T-helper 2 cell treated with Interferon-gamma antibody and Interleukin-4, amounts not matched to agents 5 μg/mL and 100 μg/mL, for 36 hours (primary cell): Measurements from ENCODE around the gene DDX24.

ENCODE experiments used
- DNase-seq: peaks from one replicate; pipeline ENCODE4 v3.0.0; 2021; ENCODE audit warnings: low spot score
- H3K27ac Mint-ChIP-seq: one replicate; pipeline ENCODE4 v1.8.0; 2021; ENCODE audit warnings: mild to moderate bottlenecking, mixed read lengths
- H3K27me3 Mint-ChIP-seq: one replicate; pipeline ENCODE4 v1.8.0; 2021; ENCODE audit warnings: low read depth, mixed read lengths
- H3K36me3 Mint-ChIP-seq: one replicate; pipeline ENCODE4 v1.8.0; 2021; ENCODE audit warnings: low read depth, mixed read lengths
- H3K4me1 Mint-ChIP-seq: one replicate; pipeline ENCODE4 v1.8.0; 2021; ENCODE audit warnings: low read depth, mixed read lengths
- H3K4me3 Mint-ChIP-seq: one replicate; pipeline ENCODE4 v1.8.0; 2022; ENCODE audit warnings: mild to moderate bottlenecking, moderate library complexity, mixed read lengths
- H3K9me3 Mint-ChIP-seq: one replicate; pipeline ENCODE4 v1.8.0; 2021; ENCODE audit warnings: mixed read lengths

Gene DDX24

DNA sequence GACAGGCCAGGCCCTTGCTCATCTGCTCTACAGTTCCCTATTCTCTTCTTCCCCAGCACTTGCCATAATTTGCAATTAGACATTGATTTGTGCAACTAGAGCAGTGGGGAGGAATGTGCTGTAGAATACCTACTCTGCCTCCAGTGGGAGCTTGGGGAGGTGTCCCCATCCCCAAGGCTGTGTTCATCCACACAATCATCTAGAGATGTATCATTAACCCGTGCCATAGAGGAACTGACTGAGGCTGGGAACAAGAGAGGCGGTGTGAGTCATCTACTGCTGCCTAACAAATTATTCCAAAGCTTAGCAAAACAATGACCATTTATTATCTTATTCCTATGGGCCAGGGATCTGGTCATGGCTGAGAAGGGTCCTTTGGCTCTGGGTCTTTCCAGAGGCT lies 60.0 kb downstream of the DDX24 start:
- peaks cover 10% of the 10 kb centered on the region for H3K27me3 Mint-ChIP-seq
- no peak for DNase-seq
- no peaks in the 10 kb centered on the region for H3K9me3 Mint-ChIP-seq
- peak overlapping the region; percentile 79 for H3K27ac Mint-ChIP-seq
- H3K4me3 Mint-ChIP-seq = no peak overlapping the region
- no peaks in the 10 kb centered on the region for H3K36me3 Mint-ChIP-seq
- H3K4me1 Mint-ChIP-seq = peaks cover 36% of the 10 kb centered on the region

DNA sequence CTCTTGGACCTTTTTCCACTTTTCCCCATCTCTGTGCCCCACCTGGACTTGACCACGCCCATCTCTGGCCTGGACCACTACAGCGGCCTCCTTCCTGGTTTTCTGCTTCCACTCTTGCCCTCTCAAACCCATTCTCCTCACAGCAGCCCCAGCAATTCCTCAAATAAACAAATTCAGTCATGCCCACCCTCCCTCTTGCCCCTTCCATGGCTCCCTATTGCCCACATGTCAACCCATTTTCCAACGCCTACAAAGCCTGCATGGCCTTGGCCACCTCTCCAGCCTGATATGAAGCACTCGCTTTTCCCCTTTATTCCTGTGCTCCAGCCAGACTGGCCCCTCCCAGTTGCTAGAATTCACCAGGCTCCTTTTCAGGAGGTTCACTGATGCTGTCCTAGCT lies 60.7 kb downstream of the DDX24 start:
- H3K27me3 Mint-ChIP-seq = peaks cover 13% of the 10 kb centered on the region
- DNase-seq = no peak
- no peaks in the 10 kb centered on the region for H3K9me3 Mint-ChIP-seq
- H3K4me1 Mint-ChIP-seq = peaks cover 34% of the 10 kb centered on the region
- H3K36me3 Mint-ChIP-seq = no peaks in the 10 kb centered on the region
- H3K27ac Mint-ChIP-seq = peak overlapping the region; percentile 55
- H3K4me3 Mint-ChIP-seq = no peak overlapping the region

DNA sequence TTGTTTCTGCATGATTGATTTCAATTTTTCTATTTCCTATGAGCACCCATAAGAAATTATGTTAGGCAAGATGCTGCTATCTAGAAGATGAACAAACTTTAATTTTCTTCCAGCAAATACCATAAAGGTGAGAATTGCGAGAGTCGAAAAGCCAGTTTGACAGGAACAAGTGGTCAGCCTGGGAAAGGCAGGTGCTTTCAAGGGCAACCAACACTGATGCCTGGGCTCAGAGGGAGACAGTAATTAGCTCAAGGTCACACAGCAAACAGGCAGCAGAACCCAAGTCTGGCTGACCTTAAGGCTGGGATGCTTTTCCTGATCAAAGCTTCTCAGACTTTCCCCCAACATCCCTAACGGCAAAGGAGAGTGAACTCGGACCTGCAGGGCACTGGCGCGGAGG lies 61.7 kb downstream of the DDX24 start:
- no peak overlapping the region for H3K27ac Mint-ChIP-seq

DNA sequence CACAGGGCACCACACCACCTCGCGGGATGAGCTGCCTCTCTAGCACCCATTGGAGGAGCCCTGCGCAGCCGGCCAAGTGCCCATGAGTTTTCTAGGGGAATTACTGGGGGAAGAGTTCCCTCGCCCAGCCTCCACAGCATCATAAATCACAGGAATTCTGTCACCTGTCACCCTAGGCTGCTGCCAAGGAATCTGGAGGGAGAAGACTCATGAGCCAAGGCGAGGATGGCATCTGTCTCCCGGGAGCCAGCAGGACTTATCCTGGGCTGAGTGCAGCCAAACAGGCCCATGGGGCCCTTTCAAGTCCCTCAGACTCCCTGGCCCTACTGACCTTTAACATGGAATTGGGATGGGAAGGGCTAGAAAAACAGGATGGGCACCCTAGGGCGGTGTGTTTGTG lies 62.7 kb downstream of the DDX24 start:
- H3K9me3 Mint-ChIP-seq = no peaks in the 10 kb centered on the region
- DNase-seq = no peak
- H3K27ac Mint-ChIP-seq = no peak overlapping the region
- peaks cover 16% of the 10 kb centered on the region for H3K27me3 Mint-ChIP-seq
- H3K4me1 Mint-ChIP-seq = peaks cover 34% of the 10 kb centered on the region
- H3K4me3 Mint-ChIP-seq = no peak overlapping the region
- H3K36me3 Mint-ChIP-seq = no peaks in the 10 kb centered on the region

More for the DNA sequence above, 61.7 kb downstream of the DDX24 start:
- Mint-ChIP-seq H3K27me3 (peaks cover 16% of the 10 kb centered on the region), H3K36me3 (no peaks in the 10 kb centered on the region), H3K4me1 (peaks cover 34% of the 10 kb centered on the region), H3K4me3 (no peak overlapping the region), H3K9me3 (no peaks in the 10 kb centered on the region)
- DNase-seq = no peak

DNA sequence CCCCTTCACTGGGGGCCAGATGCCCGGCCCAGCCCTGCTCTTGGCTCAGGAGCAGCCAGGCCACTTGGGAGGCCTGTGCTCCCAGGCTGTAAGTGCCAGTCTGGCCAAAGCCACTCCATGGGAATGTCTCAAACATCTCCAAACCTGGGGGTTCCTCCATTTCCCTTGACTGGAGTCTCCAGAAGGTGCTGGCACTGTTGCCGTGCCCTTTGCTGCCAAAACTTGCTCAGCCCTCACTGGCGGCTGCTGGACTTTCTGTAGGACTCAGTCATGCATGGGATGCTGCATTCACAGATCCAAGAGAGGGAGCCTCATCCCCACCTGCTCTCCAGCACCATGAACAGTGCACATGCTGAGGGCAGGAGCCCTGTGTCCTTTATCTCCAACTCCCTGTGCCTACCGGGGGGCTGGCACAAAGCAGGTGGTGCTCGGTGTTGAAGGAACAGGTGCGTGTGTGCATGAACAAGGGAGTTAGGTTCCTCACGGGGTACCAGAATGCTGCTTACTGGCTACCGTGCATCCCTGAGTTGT lies 64.5 kb downstream of the DDX24 start:
- Mint-ChIP-seq H3K27ac (no peak overlapping the region), H3K36me3 (no peaks in the 10 kb centered on the region), H3K9me3 (no peaks in the 10 kb centered on the region), H3K4me1 (peaks cover 25% of the 10 kb centered on the region), H3K27me3 (peaks cover 16% of the 10 kb centered on the region), H3K4me3 (no peak overlapping the region)
- DNase-seq = no peak

DNA sequence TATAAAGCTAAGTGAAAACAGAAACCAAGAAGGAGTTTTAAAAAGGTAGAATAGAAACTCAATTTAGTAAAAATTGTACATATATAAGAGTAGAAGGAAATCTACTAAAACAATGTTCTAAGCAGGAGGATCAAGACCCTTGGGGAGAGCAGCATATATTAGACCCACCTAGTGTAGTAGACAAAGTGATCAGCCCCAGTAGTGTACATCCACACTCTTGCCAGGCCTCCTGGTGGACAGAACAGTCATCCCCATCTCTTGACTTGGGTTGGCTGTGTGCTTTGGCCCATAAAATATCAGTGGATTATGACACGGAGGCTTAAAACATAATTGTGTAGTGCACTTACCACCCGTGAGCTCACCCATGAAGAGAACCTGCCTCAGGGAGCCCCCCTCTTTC lies 65.8 kb downstream of the DDX24 start:
- Mint-ChIP-seq H3K27me3 (peaks cover 12% of the 10 kb centered on the region), H3K4me3 (no peak overlapping the region), H3K36me3 (no peaks in the 10 kb centered on the region), H3K9me3 (no peaks in the 10 kb centered on the region), H3K27ac (no peak overlapping the region), H3K4me1 (peaks cover 24% of the 10 kb centered on the region)
- DNase-seq = no peak

DNA sequence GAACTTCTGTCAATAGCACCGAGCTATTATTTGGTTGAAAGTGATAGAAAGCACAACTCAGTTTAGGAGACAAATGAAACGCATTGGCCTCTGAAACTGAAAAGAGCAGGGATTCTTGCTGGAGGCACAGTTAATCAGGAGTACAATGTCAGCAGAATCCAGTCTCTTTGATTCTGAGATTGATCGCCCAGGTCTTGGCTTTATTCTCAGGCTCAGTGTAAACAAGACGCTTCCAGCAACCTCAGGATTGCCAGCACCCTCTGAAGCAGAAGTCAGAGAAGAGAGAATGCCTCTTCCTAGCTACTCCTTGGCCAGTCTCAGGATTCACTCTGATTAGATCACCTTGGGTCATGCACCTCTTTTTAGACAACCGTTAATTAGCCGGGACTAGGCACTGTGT lies 66.6 kb downstream of the DDX24 start:
- no peak for DNase-seq
- Mint-ChIP-seq H3K4me3 (no peak overlapping the region), H3K27me3 (peaks cover 12% of the 10 kb centered on the region), H3K36me3 (no peaks in the 10 kb centered on the region), H3K27ac (no peak overlapping the region), H3K9me3 (no peaks in the 10 kb centered on the region), H3K4me1 (peaks cover 31% of the 10 kb centered on the region)

DNA sequence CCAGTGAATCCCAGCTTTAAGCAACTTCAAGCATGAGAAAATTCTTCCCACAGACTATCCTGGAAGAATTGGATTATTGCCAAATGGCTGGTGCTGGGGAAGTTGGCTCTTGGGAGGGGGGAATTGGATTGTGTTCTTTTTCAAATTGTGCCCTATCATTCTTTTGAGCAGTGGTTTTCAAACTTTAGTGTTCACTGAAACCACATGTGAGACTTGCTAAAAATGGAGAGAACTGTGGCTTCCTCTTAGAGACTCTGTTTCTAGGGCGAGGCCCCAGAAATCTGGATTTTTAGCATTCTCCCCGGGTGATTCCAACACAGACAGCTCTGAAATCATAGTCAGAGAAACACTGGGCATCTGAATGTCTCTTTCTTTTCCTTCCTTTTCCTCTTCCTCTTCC lies 69.2 kb downstream of the DDX24 start:
- peaks cover 7% of the 10 kb centered on the region for H3K27me3 Mint-ChIP-seq
- peaks cover 38% of the 10 kb centered on the region for H3K4me1 Mint-ChIP-seq
- DNase-seq = no peak
- no peaks in the 10 kb centered on the region for H3K36me3 Mint-ChIP-seq
- peak overlapping the region; percentile 62 for H3K4me3 Mint-ChIP-seq
- no peaks in the 10 kb centered on the region for H3K9me3 Mint-ChIP-seq
- H3K27ac Mint-ChIP-seq = peak overlapping the region; percentile 78

DNA sequence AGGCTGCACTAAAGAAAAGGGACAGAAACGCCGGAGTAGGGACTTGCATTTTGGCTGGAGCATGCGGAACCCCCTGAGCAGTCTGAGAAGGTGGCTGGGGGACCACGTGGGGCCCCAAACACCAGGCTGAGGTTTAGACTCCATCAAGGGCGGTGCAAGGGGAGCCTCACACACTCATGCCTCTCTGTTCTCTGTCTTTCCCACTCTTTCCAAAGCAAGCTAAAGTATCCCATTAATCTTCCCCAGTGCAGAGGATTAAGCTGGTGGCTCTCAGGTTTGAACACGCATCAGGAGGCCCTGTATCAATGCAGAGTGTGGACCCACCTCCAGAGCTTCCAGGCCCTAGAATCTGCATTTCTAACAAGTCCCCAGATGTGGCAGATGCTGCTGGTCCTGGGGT lies 70.4 kb downstream of the DDX24 start:
- no peak for DNase-seq
- H3K27ac Mint-ChIP-seq = no peak overlapping the region
- peaks cover 38% of the 10 kb centered on the region for H3K4me1 Mint-ChIP-seq
- H3K9me3 Mint-ChIP-seq = no peaks in the 10 kb centered on the region
- H3K27me3 Mint-ChIP-seq = peaks cover 5% of the 10 kb centered on the region
- H3K36me3 Mint-ChIP-seq = no peaks in the 10 kb centered on the region
- H3K4me3 Mint-ChIP-seq = no peak overlapping the region

DNA sequence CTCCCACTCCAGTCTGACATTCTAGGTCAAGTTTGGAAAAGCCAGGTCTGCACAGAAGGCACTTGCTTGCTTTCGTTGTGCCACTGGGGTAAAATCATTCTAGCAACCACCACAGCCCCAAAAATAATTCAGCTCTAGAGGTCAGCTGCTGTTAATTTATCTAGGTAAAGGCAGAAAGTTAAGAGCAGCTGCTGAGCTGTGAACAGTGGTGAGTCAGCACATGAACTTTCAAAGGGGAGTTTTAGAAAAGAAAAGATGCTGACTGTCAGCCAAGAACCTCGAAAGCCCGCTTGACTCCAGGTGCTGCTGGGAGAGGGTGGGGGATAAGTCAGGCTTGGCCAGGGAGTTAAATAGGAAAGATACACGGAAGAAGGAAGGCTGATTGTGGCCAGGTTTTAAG lies 71.2 kb downstream of the DDX24 start:
- Mint-ChIP-seq H3K27me3 (no peaks in the 10 kb centered on the region), H3K4me3 (peak overlapping the region; percentile 40), H3K36me3 (no peaks in the 10 kb centered on the region), H3K27ac (peak overlapping the region; percentile 76), H3K9me3 (no peaks in the 10 kb centered on the region), H3K4me1 (peaks cover 42% of the 10 kb centered on the region)
- no peak for DNase-seq

DNA sequence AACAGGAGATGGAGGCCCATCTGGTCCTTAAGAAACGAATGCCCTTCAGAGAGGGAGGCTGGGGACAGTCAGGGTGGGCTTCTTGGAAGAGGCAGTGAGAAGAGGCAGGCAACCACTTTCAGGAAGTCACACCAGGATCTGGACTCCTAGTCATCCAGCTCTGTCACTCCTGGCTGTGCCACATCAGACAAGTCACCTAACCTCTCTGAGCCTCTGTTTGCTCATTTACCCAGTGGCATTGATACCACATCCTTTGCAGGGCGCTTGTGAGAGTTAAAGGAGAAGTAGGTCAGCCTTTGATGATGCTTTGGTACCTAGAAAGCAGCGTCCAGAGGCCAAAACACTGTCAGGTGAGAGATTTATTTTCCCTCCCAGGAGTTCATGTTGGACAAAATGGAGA lies 72.8 kb downstream of the DDX24 start:
- Mint-ChIP-seq H3K9me3 (no peaks in the 10 kb centered on the region), H3K36me3 (no peaks in the 10 kb centered on the region), H3K4me3 (no peak overlapping the region), H3K4me1 (peaks cover 40% of the 10 kb centered on the region), H3K27me3 (no peaks in the 10 kb centered on the region), H3K27ac (no peak overlapping the region)
- DNase-seq = no peak

DNA sequence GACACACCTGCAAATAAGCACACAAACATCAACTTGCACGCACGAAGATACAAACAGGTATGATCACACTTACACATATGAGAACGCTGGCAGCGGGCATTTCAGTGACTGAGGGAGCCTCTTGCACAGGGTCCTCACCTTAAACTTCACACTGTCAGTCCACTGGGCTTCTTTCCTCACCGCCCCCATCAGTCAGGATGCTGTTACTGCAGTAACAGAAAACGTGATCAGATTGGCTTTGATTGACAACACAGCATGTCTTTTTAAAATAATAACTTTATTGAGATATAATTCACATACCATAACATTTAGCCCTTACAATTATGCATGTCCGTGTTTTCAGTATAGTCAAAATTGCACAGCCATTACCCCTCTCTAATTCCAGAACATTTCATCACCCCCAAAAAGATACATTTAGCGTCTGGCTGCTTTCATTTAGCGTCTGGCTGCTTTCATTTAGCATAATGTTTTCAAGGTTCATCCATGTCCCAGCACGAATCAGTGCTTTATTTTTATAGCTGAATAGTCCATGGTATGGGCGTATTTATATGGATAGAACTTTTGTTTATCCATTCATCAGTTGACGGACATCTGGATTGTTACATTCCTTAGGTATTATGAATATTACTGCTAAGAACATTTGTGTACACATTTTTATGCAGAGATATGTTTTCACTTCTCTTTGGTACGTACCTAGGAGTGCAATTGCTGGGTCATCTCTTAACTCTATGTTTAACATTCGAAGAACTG lies 75.5 kb downstream of the DDX24 start:
- H3K27ac Mint-ChIP-seq = no peak overlapping the region
- no peak for DNase-seq
- no peak overlapping the region for H3K4me3 Mint-ChIP-seq
- H3K9me3 Mint-ChIP-seq = no peaks in the 10 kb centered on the region
- no peaks in the 10 kb centered on the region for H3K36me3 Mint-ChIP-seq
- peaks cover 30% of the 10 kb centered on the region for H3K4me1 Mint-ChIP-seq
- H3K27me3 Mint-ChIP-seq = no peaks in the 10 kb centered on the region

DNA sequence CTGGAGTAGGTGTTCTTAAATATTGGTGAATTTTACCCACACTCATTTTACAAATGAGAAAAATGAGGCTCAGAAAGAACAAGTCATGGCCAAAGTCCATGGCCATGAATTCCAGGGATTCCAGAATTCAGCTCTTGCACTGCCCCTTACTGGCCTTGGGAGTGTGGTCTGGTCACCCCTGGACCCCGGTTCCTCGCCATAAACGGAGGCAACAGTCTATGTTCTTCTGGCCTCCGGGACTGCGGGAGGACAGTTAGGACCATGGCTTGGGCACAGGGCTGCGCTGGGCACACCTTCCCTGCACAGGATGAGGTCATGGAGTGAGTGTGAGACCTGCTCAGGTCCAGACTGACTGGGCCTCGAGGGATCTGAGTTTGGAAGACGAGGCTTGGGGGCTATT lies 77.0 kb downstream of the DDX24 start:
- Mint-ChIP-seq H3K27ac (no peak overlapping the region), H3K4me1 (peaks cover 18% of the 10 kb centered on the region), H3K27me3 (no peaks in the 10 kb centered on the region), H3K4me3 (no peak overlapping the region), H3K9me3 (no peaks in the 10 kb centered on the region), H3K36me3 (no peaks in the 10 kb centered on the region)
- no peak for DNase-seq

DNA sequence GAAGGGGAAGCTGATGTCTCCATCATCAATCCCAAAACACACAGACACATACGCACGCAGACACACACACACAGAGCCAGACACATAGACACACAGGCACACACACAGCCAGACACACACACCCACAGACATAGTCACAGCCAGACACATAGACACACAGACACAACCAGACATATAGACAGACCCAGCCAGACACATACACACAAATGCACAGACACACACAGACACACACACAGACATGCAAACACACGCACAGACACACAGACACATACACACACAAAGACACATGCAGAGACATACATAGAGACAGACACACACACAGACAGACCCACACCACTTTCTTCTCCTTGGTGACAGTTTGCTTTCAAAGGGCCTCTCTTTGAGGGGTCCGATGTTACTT lies 77.6 kb downstream of the DDX24 start:
- H3K27ac Mint-ChIP-seq = no peak overlapping the region
- H3K36me3 Mint-ChIP-seq = no peaks in the 10 kb centered on the region
- no peak overlapping the region for H3K4me3 Mint-ChIP-seq
- no peaks in the 10 kb centered on the region for H3K9me3 Mint-ChIP-seq
- H3K27me3 Mint-ChIP-seq = no peaks in the 10 kb centered on the region
- DNase-seq = no peak
- H3K4me1 Mint-ChIP-seq = peaks cover 20% of the 10 kb centered on the region
